Measurements from ENCODE around the gene SLN.

The SLN gene

GRCh38 chr11:107688322-107688918, 23.4 kb downstream of the SLN start:
- no peak for DNase-seq (ENCODE audit: low read depth in 2 of 2, low spot score in 1 of 2)

- DNase-seq (ENCODE audit: low read depth in 2 of 2, low spot score in 1 of 2), result no peak
Observed at GRCh38 chr11:107683807-107684206, 28.0 kb downstream of the SLN start.

- no peak for DNase-seq (ENCODE audit: low read depth in 2 of 2, low spot score in 1 of 2)
Observed at GRCh38 chr11:107683061-107683460, 28.8 kb downstream of the SLN start.

GRCh38 chr11:107682572-107682971, 29.3 kb downstream of the SLN start:
- DNase-seq (ENCODE audit: low read depth in 2 of 2, low spot score in 1 of 2), result no peak

- no peak for DNase-seq (ENCODE audit: low read depth in 2 of 2, low spot score in 1 of 2)
Observed at GRCh38 chr11:107682171-107682570, 29.7 kb downstream of the SLN start.

GRCh38 chr11:107679255-107680024, 32.4 kb downstream of the SLN start:
- DNase-seq (ENCODE audit: low read depth in 2 of 2, low spot score in 1 of 2), result no peak

GRCh38 chr11:107678632-107678971, 33.3 kb downstream of the SLN start:
- no peak for DNase-seq (ENCODE audit: low read depth in 2 of 2, low spot score in 1 of 2)

GRCh38 chr11:107677924-107678631, 33.8 kb downstream of the SLN start:
- no peak for DNase-seq (ENCODE audit: low read depth in 2 of 2, low spot score in 1 of 2)

GRCh38 chr11:107676336-107677057, 35.4 kb downstream of the SLN start:
- no peak for DNase-seq (ENCODE audit: low read depth in 2 of 2, low spot score in 1 of 2)

- no peak for DNase-seq (ENCODE audit: low read depth in 2 of 2, low spot score in 1 of 2)
Observed at GRCh38 chr11:107675902-107676301, 36.0 kb downstream of the SLN start.

GRCh38 chr11:107669893-107670601, 41.8 kb downstream of the SLN start:
- DNase-seq (ENCODE audit: low read depth in 2 of 2, low spot score in 1 of 2), result no peak

GRCh38 chr11:107669191-107669740, 42.6 kb downstream of the SLN start:
- no peak for DNase-seq (ENCODE audit: low read depth in 2 of 2, low spot score in 1 of 2)

GRCh38 chr11:107666911-107667613, 44.8 kb downstream of the SLN start:
- no peak for DNase-seq (ENCODE audit: low read depth in 2 of 2, low spot score in 1 of 2)

GRCh38 chr11:107665018-107665417, 46.8 kb downstream of the SLN start:
- no peak for DNase-seq (ENCODE audit: low read depth in 2 of 2, low spot score in 1 of 2)

GRCh38 chr11:107661656-107662055, 50.2 kb downstream of the SLN start:
- no peak for DNase-seq (ENCODE audit: low read depth in 2 of 2, low spot score in 1 of 2)

- DNase-seq (ENCODE audit: low read depth in 2 of 2, low spot score in 1 of 2), result no peak
Observed at GRCh38 chr11:107660066-107660465, 51.8 kb downstream of the SLN start.

- DNase-seq (ENCODE audit: low read depth in 2 of 2, low spot score in 1 of 2), result no peak
Observed at GRCh38 chr11:107659310-107659709, 52.5 kb downstream of the SLN start.

All from stimulated activated CD8-positive, alpha-beta memory T cell treated with anti-CD3 and anti-CD28 coated beads, Interleukin-4, amount 100 ng/mL, for 1 hour (primary cell).